Activated B cell treated with CpG ODN at 0.5 μM for 24 hours (primary cell): ENCODE results near the gene SH3D19. TPM values are rescaled to one million over a fixed set of nuclear protein-coding genes. Genes with fewer than 3 reads are reported as not detected.

Experiments
- ATAC-seq: fragments of 200-7000 bp; cut with Tn5 transposase; one replicate; pipeline ENCODE4 v1.10.0; 2021; ENCODE audit warnings: low read depth, mild to moderate bottlenecking, moderate library complexity
- CTCF ChIA-PET: fragments of 350-600 bp; sonication (Branson Sonifier 250); formaldehyde crosslinking; loops from one replicate; lab custom pipeline; 2021; ENCODE audit warnings: antibody characterized with exemption; lab: Charles Lee
- POLR2A ChIA-PET: fragments of 350-600 bp; sonication (Branson Sonifier 250); formaldehyde crosslinking; loops from one replicate; lab custom pipeline; 2021; ENCODE audit warnings: antibody characterized with exemption; lab: Charles Lee
- DNase-seq: peaks from one replicate; pipeline ENCODE4 v3.0.0; 2022
- H3K27ac Mint-ChIP-seq: one replicate; pipeline ENCODE4 v1.8.0; 2020; ENCODE audit warnings: mixed read lengths
- H3K27me3 Mint-ChIP-seq: one replicate; pipeline ENCODE4 v1.8.0; 2021; ENCODE audit warnings: mixed read lengths
- H3K36me3 Mint-ChIP-seq: one replicate; pipeline ENCODE4 v1.8.0; 2021; ENCODE audit warnings: low read depth, mixed read lengths
- H3K4me1 Mint-ChIP-seq: one replicate; pipeline ENCODE4 v1.8.0; 2021; ENCODE audit warnings: mixed read lengths
- H3K4me3 Mint-ChIP-seq: one replicate; pipeline ENCODE4 v1.8.0; 2020; ENCODE audit warnings: mild to moderate bottlenecking, mixed read lengths
- H3K9me3 Mint-ChIP-seq: one replicate; pipeline ENCODE4 v1.8.0; 2020; ENCODE audit warnings: mixed read lengths
- intact Hi-C: fragments of 100-400 bp; cut with micrococcal nuclease; formaldehyde crosslinking; loops from one replicate; pipeline ENCODE4 v1.15.1; 2024
- total RNA-seq: library from RNA; stranded (reverse); gene quantifications from 2 replicates; pipeline ENCODE4 v1.2.3, GENCODE V29; 2022
- TF ChIP-seq, protein P1 (sequence below): fragments of 200-600 bp; IDR thresholded peaks from one replicate; pipeline ENCODE4 v1.8.0; 2022; ENCODE audit warnings: antibody characterized with exemption, mild to moderate bottlenecking

The SH3D19 gene
- total RNA-seq, 1 donor from 2014 or later = not detected

DNA sequence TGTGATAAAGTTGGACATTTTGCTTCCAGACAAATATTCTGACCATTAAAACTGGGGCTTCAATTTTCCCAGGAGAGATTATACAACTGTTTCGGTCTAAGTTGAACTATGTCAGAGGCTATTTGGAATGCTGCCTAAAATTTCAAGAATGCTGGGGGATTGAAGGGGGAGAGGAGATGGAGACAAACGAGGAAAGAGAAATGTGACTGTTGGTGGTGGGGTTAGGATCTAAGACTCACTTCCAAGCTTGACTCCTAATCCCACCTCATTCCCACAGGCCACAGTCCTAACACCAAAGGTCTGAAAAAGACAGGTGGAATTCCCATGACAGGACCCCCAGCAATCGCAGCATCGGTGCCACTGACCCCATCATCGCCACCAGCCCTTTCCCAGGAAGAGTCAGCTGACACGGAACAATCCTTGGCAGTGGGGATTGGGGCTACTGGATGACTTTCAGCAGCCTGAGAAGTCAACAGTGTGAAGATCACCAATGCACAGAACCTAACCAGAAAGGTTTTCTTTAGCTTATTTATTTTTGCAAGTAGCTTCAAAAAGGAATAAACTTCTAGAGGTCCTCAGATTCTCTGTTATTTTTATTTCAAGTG lies 122.5 kb downstream of the SH3D19 start:
- ATAC-seq (no peak), DNase-seq (no peak)
- no peaks in the 10 kb centered on the region for H3K9me3 Mint-ChIP-seq
- ChIA-PET POLR2A (no interaction called here), CTCF (no interaction called here)
- H3K4me3 Mint-ChIP-seq = no peak overlapping the region
- H3K4me1 Mint-ChIP-seq = no peaks in the 10 kb centered on the region
- intact Hi-C loops = no loop called here
- no peaks in the 10 kb centered on the region for H3K27me3 Mint-ChIP-seq
- H3K36me3 Mint-ChIP-seq = no peaks in the 10 kb centered on the region
- no peak overlapping the region for H3K27ac Mint-ChIP-seq
- TF ChIP-seq, protein P1, sequence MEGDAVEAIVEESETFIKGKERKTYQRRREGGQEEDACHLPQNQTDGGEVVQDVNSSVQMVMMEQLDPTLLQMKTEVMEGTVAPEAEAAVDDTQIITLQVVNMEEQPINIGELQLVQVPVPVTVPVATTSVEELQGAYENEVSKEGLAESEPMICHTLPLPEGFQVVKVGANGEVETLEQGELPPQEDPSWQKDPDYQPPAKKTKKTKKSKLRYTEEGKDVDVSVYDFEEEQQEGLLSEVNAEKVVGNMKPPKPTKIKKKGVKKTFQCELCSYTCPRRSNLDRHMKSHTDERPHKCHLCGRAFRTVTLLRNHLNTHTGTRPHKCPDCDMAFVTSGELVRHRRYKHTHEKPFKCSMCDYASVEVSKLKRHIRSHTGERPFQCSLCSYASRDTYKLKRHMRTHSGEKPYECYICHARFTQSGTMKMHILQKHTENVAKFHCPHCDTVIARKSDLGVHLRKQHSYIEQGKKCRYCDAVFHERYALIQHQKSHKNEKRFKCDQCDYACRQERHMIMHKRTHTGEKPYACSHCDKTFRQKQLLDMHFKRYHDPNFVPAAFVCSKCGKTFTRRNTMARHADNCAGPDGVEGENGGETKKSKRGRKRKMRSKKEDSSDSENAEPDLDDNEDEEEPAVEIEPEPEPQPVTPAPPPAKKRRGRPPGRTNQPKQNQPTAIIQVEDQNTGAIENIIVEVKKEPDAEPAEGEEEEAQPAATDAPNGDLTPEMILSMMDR = no peak

- TF ChIP-seq, protein P1 = no peak
- Mint-ChIP-seq H3K27me3 (no peaks in the 10 kb centered on the region), H3K9me3 (no peaks in the 10 kb centered on the region), H3K36me3 (no peaks in the 10 kb centered on the region), H3K4me1 (no peaks in the 10 kb centered on the region), H3K27ac (no peak overlapping the region), H3K4me3 (no peak overlapping the region)
- CTCF ChIA-PET = no interaction called here
- intact Hi-C loops = no loop called here
- ATAC-seq = no peak
- DNase-seq = no peak
- POLR2A ChIA-PET = no interaction called here
Observed at GRCh38 chr4:151202381-151202780, 123.0 kb downstream of the SH3D19 start.

DNA sequence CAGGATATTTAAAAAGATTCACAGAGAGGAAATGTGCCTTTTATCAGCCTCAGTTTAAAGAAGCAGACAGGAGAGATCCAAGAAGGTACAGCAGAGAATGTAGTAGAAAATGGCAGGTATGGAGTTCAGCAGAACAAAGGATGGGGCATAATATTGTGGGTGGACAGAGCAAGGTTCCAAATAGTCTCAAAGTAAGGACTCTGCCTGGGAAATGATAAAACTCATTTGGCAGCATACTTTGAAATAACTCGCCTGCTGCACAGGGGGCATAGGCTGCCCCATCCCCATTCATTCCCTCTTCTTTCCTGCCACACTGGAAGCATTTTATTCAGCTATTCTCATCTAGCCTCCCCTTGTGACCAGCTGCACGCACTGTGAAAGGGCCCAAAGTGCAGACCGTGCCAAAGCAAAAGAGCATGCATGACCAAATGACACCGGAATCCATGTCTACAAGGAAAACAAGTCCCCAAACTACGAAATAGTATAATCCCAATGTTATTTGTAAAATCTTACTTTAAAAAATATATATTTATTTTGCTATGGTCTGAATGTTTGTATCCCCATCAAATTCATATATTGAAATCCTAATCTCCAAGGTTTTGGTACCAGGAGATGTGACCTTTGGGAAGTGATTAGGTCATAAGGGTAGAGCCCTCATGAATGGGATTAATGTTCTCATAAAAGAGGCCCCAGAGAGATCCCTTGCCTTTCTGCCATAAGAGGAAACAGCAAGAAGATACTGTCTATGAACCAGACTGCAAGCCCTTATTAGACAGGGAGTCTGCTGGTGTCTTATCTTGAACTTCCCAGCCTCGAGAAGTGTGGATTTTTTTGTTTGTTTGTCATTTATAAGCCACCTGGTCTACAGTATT lies 125.8 kb downstream of the SH3D19 start:
- DNase-seq (no peak), ATAC-seq (no peak)
- Mint-ChIP-seq H3K27ac (no peak overlapping the region), H3K36me3 (no peaks in the 10 kb centered on the region), H3K4me3 (no peak overlapping the region), H3K27me3 (peaks cover 2% of the 10 kb centered on the region), H3K4me1 (no peaks in the 10 kb centered on the region), H3K9me3 (no peaks in the 10 kb centered on the region)
- CTCF ChIA-PET = no interaction called here
- POLR2A ChIA-PET = no interaction called here
- intact Hi-C loops = no loop called here
- TF ChIP-seq, protein P1 = no peak

GRCh38 chr4:151198748-151199147 lies 126.7 kb downstream of the SH3D19 start:
- Mint-ChIP-seq H3K36me3 (no peaks in the 10 kb centered on the region), H3K27ac (no peak overlapping the region), H3K9me3 (no peaks in the 10 kb centered on the region), H3K4me1 (no peaks in the 10 kb centered on the region), H3K27me3 (peaks cover 2% of the 10 kb centered on the region), H3K4me3 (no peak overlapping the region)
- POLR2A ChIA-PET = no interaction called here
- DNase-seq = no peak
- TF ChIP-seq, protein P1 = no peak
- CTCF ChIA-PET = no interaction called here
- ATAC-seq = no peak
- intact Hi-C loops = no loop called here

DNA sequence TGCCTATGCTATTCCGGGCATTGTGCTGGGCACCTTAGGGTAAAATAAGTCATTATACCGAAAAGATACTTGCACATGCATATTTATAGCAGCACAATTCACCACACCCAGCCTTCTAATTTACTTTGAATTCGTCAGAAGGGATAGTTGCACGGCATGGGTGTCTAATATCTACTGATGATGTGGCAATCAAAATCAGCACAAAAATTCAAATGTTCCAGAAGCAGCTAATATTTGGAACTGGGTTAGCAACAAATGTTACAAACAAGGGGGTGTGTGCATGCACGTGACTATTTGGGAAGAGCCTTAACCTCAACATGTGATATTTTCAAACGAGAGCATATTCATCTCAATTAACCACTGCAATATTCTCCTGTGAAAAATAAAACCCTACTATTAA lies 128.2 kb downstream of the SH3D19 start:
- H3K36me3 Mint-ChIP-seq = no peaks in the 10 kb centered on the region

More for the DNA sequence above, 128.2 kb downstream of the SH3D19 start:
- Mint-ChIP-seq H3K4me3 (no peak overlapping the region), H3K4me1 (no peaks in the 10 kb centered on the region), H3K27me3 (peaks cover 4% of the 10 kb centered on the region), H3K27ac (no peak overlapping the region), H3K9me3 (no peaks in the 10 kb centered on the region)
- DNase-seq (no peak), ATAC-seq (no peak)
- TF ChIP-seq, protein P1 = no peak
- intact Hi-C loops = no loop called here
- ChIA-PET POLR2A (no interaction called here), CTCF (no interaction called here)
